Epithelial cell of prostate (primary cell): ENCODE measurements around the gene AIPL1.
A peak's percentile ranks its signal among the peaks of the same experiment; 100 is the strongest.
"Not testable (repeated sequence)": the region's sequence is repeated elsewhere in the genome, so short reads cannot be mapped to it uniquely, and the experiment has no call there.

Source experiments
- DNase-seq: peaks from one replicate; pipeline ENCODE4 v3.0.0-alpha.2; 2011; ENCODE audit warnings: low read depth, low spot score
- H3K27ac ChIP-seq: fragments of 450-650 bp; 2 replicates; pipeline ENCODE4 v1.5.1; 2017; ENCODE audit warnings: mild to moderate bottlenecking

AIPL1 gene

GRCh38 chr17:6435051-6435450, at the start of gene AIPL1:
Gene AIPL1 (minus strand): TSS chr17:6435121. CDS start chr17:6435104, 17 bp downstream.
- no peak for DNase-seq
- H3K27ac ChIP-seq = no peak within 1 kb of the TSS

GRCh38 chr17:6483507-6483906, 48.6 kb upstream of the AIPL1 start:
- DNase-seq = no peak
- H3K27ac ChIP-seq = no peak overlapping the region

- H3K27ac ChIP-seq, DNase-seq: not testable (repeated sequence)
Observed at GRCh38 chr17:6482796-6483195, 47.9 kb upstream of the AIPL1 start.

- DNase-seq = no peak
- H3K27ac ChIP-seq = no peak overlapping the region
Observed at GRCh38 chr17:6482105-6482455, 47.2 kb upstream of the AIPL1 start.

GRCh38 chr17:6480303-6480675, 45.4 kb upstream of the AIPL1 start:
- DNase-seq = no peak

GRCh38 chr17:6479622-6480302, 44.8 kb upstream of the AIPL1 start:
- no peak overlapping the region for H3K27ac ChIP-seq
- no peak for DNase-seq

More at GRCh38 chr17:6480303-6480675, 45.4 kb upstream of the AIPL1 start:
- H3K27ac ChIP-seq = no peak overlapping the region

- H3K27ac ChIP-seq = no peak overlapping the region
- DNase-seq = no peak
Observed at GRCh38 chr17:6478486-6478885, 43.6 kb upstream of the AIPL1 start.

- DNase-seq = no peak
- H3K27ac ChIP-seq = no peak overlapping the region
Observed at GRCh38 chr17:6477831-6478383, 43.0 kb upstream of the AIPL1 start.

GRCh38 chr17:6476810-6477179, 41.9 kb upstream of the AIPL1 start:
- H3K27ac ChIP-seq = no peak overlapping the region
- DNase-seq = no peak

GRCh38 chr17:6476076-6476809, 41.3 kb upstream of the AIPL1 start:
- no peak for DNase-seq
- no peak overlapping the region for H3K27ac ChIP-seq

- no peak overlapping the region for H3K27ac ChIP-seq
- DNase-seq = no peak
Observed at GRCh38 chr17:6475411-6475810, 40.5 kb upstream of the AIPL1 start.

GRCh38 chr17:6474906-6475305, 40.0 kb upstream of the AIPL1 start:
- peak; percentile 33 for DNase-seq
- H3K27ac ChIP-seq = no peak overlapping the region

- H3K27ac ChIP-seq = no peak overlapping the region
- no peak for DNase-seq
Observed at GRCh38 chr17:6474376-6474775, 39.5 kb upstream of the AIPL1 start.

GRCh38 chr17:6473128-6473767, 38.3 kb upstream of the AIPL1 start:
- no peak overlapping the region for H3K27ac ChIP-seq
- no peak for DNase-seq

GRCh38 chr17:6472517-6472916, 37.6 kb upstream of the AIPL1 start:
- no peak overlapping the region for H3K27ac ChIP-seq
- DNase-seq = no peak

- DNase-seq = no peak
- no peak overlapping the region for H3K27ac ChIP-seq
Observed at GRCh38 chr17:6471531-6472465, 36.9 kb upstream of the AIPL1 start.

- H3K27ac ChIP-seq = no peak overlapping the region
- DNase-seq = no peak
Observed at GRCh38 chr17:6470751-6471521, 36.0 kb upstream of the AIPL1 start.

GRCh38 chr17:6470146-6470718, 35.3 kb upstream of the AIPL1 start:
- no peak for DNase-seq
- H3K27ac ChIP-seq = no peak overlapping the region
